GM21367 (cell line): ENCODE results near the gene NUP43.
"Not testable (repeated sequence)": the region's sequence is repeated elsewhere in the genome, so short reads cannot be mapped to it uniquely, and the experiment has no call there.

Experiments
- ATAC-seq: cut with Tn5 transposase; IDR thresholded peaks from one replicate; pipeline ENCODE4 v1.9.1; 2021; ENCODE audit not compliant: unreplicated experiment

Gene NUP43

GRCh38 chr6:149749082-149749593 lies 2.8 kb upstream of the NUP43 start:
- not testable (repeated sequence) for ATAC-seq

GRCh38 chr6:149745252-149745651 lies 1.1 kb downstream of the NUP43 start:
- ATAC-seq = not testable (repeated sequence)

GRCh38 chr6:149734915-149735314 lies 11.4 kb downstream of the NUP43 start:
- ATAC-seq = no peak

GRCh38 chr6:149733089-149733720 lies 13.1 kb downstream of the NUP43 start:
- no peak for ATAC-seq

GRCh38 chr6:149729824-149730223 lies 16.5 kb downstream of the NUP43 start:
- ATAC-seq = no peak

GRCh38 chr6:149728499-149729234 lies 17.7 kb downstream of the NUP43 start:
- ATAC-seq = no peak

GRCh38 chr6:149727793-149728498 lies 18.4 kb downstream of the NUP43 start:
- ATAC-seq = no peak

- ATAC-seq = no peak
These were observed 20.5 kb downstream of the NUP43 start for GRCh38 chr6:149725785-149726184.

GRCh38 chr6:149723771-149724417 lies 22.4 kb downstream of the NUP43 start:
- no peak for ATAC-seq

- ATAC-seq = no peak
These were observed 23.1 kb downstream of the NUP43 start for GRCh38 chr6:149723262-149723661.

- ATAC-seq = no peak
These were observed 26.8 kb downstream of the NUP43 start for GRCh38 chr6:149719531-149719930.

GRCh38 chr6:149717588-149718458 lies 28.5 kb downstream of the NUP43 start, which contains the start of gene LATS1:
LATS1 (minus strand) TSS chr6:149718101; CDS start chr6:149702126, 15,975 bp downstream.
- peak; percentile 79 for ATAC-seq

GRCh38 chr6:149717255-149717587 lies 29.1 kb downstream of the NUP43 start:
- ATAC-seq = no peak

- no peak for ATAC-seq
These were observed 30.0 kb downstream of the NUP43 start for GRCh38 chr6:149716181-149716963.

GRCh38 chr6:149714442-149714841 lies 31.9 kb downstream of the NUP43 start:
- ATAC-seq = no peak

- no peak for ATAC-seq
These were observed 34.6 kb downstream of the NUP43 start for GRCh38 chr6:149711711-149712110.

GRCh38 chr6:149701714-149702113 lies 44.6 kb downstream of the NUP43 start:
- ATAC-seq = no peak

GRCh38 chr6:149699150-149699549 lies 47.2 kb downstream of the NUP43 start:
- no peak for ATAC-seq

- no peak for ATAC-seq
These were observed 48.2 kb downstream of the NUP43 start for GRCh38 chr6:149698175-149698574.

- no peak for ATAC-seq
These were observed 49.4 kb downstream of the NUP43 start for GRCh38 chr6:149696901-149697300.
